ENCODE data around the gene SLC25A30.

DNA sequence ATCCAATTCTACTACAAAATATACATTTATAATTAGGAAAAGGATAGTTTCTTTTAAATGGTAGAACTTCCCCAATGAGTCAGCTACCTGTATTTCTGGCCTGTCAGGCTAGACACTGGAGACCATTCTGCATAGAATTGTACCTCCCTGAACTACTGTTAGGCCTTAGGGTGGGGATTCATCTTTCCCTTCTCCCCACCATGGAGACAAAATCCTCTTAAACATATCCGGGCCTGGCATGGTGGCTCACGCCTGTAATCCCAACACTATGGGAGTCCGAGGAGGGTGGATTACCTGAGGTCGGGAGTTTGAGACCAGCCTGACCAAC is 52.7 kb downstream of the SLC25A30 start:
- no peak for TF ChIP-seq POLR2A (IDR thresholded peaks at IDR 0.05)
- TF ChIP-seq, protein P1, sequence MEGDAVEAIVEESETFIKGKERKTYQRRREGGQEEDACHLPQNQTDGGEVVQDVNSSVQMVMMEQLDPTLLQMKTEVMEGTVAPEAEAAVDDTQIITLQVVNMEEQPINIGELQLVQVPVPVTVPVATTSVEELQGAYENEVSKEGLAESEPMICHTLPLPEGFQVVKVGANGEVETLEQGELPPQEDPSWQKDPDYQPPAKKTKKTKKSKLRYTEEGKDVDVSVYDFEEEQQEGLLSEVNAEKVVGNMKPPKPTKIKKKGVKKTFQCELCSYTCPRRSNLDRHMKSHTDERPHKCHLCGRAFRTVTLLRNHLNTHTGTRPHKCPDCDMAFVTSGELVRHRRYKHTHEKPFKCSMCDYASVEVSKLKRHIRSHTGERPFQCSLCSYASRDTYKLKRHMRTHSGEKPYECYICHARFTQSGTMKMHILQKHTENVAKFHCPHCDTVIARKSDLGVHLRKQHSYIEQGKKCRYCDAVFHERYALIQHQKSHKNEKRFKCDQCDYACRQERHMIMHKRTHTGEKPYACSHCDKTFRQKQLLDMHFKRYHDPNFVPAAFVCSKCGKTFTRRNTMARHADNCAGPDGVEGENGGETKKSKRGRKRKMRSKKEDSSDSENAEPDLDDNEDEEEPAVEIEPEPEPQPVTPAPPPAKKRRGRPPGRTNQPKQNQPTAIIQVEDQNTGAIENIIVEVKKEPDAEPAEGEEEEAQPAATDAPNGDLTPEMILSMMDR (IDR thresholded peaks at IDR 0.05), result no peak
- no peak for TF ChIP-seq POLR2AphosphoS5 (IDR thresholded peaks at IDR 0.05)
